HG03175 (cell line): Measurements from ENCODE around the gene RPL37A.
"Not testable (repeated sequence)": the region's sequence is repeated elsewhere in the genome, so short reads cannot be mapped to it uniquely, and the experiment has no call there.

Experiments
- ATAC-seq: cut with Tn5 transposase; IDR thresholded peaks from one replicate; pipeline ENCODE4 v1.9.1; 2021; ENCODE audit warnings: mild to moderate bottlenecking, moderate library complexity; ENCODE audit not compliant: unreplicated experiment

The RPL37A gene

GRCh38 chr2:216516730-216517350, 18.2 kb downstream of the RPL37A start:
- ATAC-seq, result no peak

GRCh38 chr2:216517447-216518225, 19.0 kb downstream of the RPL37A start:
- ATAC-seq, result no peak

- not testable (repeated sequence) for ATAC-seq
Measured at GRCh38 chr2:216518566-216519119, 20.0 kb downstream of the RPL37A start.

- ATAC-seq, result peak; percentile 76
Measured at GRCh38 chr2:216519154-216519762, 20.6 kb downstream of the RPL37A start.

- ATAC-seq, result no peak
Measured at GRCh38 chr2:216520112-216520511, 21.5 kb downstream of the RPL37A start.

- ATAC-seq, result no peak
Measured at GRCh38 chr2:216522892-216523502, 24.4 kb downstream of the RPL37A start.

- ATAC-seq, result no peak
Measured at GRCh38 chr2:216525972-216526371, 27.3 kb downstream of the RPL37A start.

GRCh38 chr2:216526939-216527338, 28.3 kb downstream of the RPL37A start:
- ATAC-seq, result no peak

- ATAC-seq, result no peak
Measured at GRCh38 chr2:216527600-216527999, 29.0 kb downstream of the RPL37A start.

GRCh38 chr2:216532562-216532961, 33.9 kb downstream of the RPL37A start:
- no peak for ATAC-seq

GRCh38 chr2:216533609-216534008, 35.0 kb downstream of the RPL37A start:
- no peak for ATAC-seq

GRCh38 chr2:216534809-216535208, 36.2 kb downstream of the RPL37A start:
- no peak for ATAC-seq

- ATAC-seq, result no peak
Measured at GRCh38 chr2:216535454-216535995, 36.9 kb downstream of the RPL37A start.

GRCh38 chr2:216536734-216537210, 38.1 kb downstream of the RPL37A start:
- no peak for ATAC-seq

- no peak for ATAC-seq
Measured at GRCh38 chr2:216537366-216537765, 38.7 kb downstream of the RPL37A start.

GRCh38 chr2:216538538-216538937, 39.9 kb downstream of the RPL37A start:
- no peak for ATAC-seq

- ATAC-seq, result no peak
Measured at GRCh38 chr2:216539120-216539519, 40.5 kb downstream of the RPL37A start.

- ATAC-seq, result peak; percentile 77
Measured at GRCh38 chr2:216539791-216540241, 41.2 kb downstream of the RPL37A start.

- ATAC-seq, result no peak
Measured at GRCh38 chr2:216540920-216541319, 42.3 kb downstream of the RPL37A start.

- ATAC-seq, result no peak
Measured at GRCh38 chr2:216541505-216541904, 42.9 kb downstream of the RPL37A start.

- no peak for ATAC-seq
Measured at GRCh38 chr2:216545359-216545758, 46.7 kb downstream of the RPL37A start.
